C4-2B (cell line): ENCODE results near the gene PLCD4.

ENCODE experiments used
- CTCF ChIP-seq: fragments of 450-650 bp; conservative IDR thresholded peaks from 2 replicates; pipeline ENCODE4 v1.5.1; 2017; ENCODE audit warnings: mild to moderate bottlenecking
- ZFX ChIP-seq: fragments of 450-650 bp; IDR thresholded peaks from 2 replicates; pipeline ENCODE4 v1.6.1; 2017

GRCh38 chr2:218627939-218628338 is 20.2 kb downstream of the PLCD4 start:
- TF ChIP-seq CTCF (no peak), ZFX (no peak)
